Measurements from ENCODE around the gene MMP24. TPM values are rescaled to one million over a fixed set of nuclear protein-coding genes. Genes with fewer than 3 reads are reported as not detected.

Gene MMP24
- total and polyA plus RNA-seq, 2 experiments from 2014 or later: 2.0 to 27.3 TPM

DNA sequence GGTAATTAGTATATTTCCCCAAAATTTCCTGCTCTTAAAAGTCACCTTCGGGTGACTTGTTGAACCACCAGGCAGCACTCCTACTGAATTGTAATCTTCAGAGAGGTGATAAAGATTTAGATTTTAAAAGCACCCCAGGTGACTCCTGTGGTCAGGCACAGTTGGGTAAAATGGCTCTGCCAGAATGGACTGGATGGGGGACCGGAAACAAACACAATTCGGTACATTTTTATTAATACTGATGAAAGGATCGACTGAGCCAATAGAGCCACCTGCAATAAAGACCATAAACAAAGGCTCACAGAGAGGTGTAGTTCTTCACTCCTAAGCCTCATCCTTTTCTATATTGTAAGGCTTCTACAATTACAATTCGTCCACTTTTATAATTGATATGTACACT, 85.3 kb downstream of the MMP24 start:
- Histone ChIP-seq H2AFZ (no peak overlapping the region), H4K20me1 (replicated peaks; ENCODE audit: insufficient read depth) (no peaks in the 10 kb centered on the region), H3K27ac (ENCODE audit: low read depth) (peak overlapping the region; percentile 46; the same call in 1 of the 2 replicates), H3F3A (replicated peaks; ENCODE audit: low read depth) (peaks cover 9% of the 10 kb centered on the region; the same call in 1 of the 2 replicates), H3K4me2 (peak overlapping the region; percentile 53; the same call in 1 of the 2 replicates), H3K36me3 (ENCODE audit: insufficient read depth) (no peaks in the 10 kb centered on the region), H3K27me3 (ENCODE audit: insufficient read depth) (no peaks in the 10 kb centered on the region), H3K79me2 (replicated peaks; ENCODE audit: insufficient read depth) (no peaks in the 10 kb centered on the region), H3K4me1 (ENCODE audit: insufficient read depth) (peaks cover 24% of the 10 kb centered on the region), H3K9me2 (ENCODE audit: insufficient read depth) (no peaks in the 10 kb centered on the region), H3K4me3 (no peak overlapping the region)
- Mint-ChIP-seq H3K9me3 (no peaks in the 10 kb centered on the region; the same call in 2 of the 3 replicates), H3K27me3 (ENCODE audit: insufficient read depth, low read depth, poor library complexity) (peaks cover 3% of the 10 kb centered on the region), H3K36me3 (ENCODE audit: low read depth) (peaks cover 4% of the 10 kb centered on the region; the same call in 1 of the 3 replicates), H3K4me1 (peaks cover 38% of the 10 kb centered on the region), H3K27ac (peak overlapping the region; percentile 90), H3K4me3 (no peak overlapping the region)
- ATAC-seq (no peak), DNase-seq (ENCODE audit: low spot score) (no peak)
- TF ChIP-seq POLR2AphosphoS5 (IDR thresholded peaks at IDR 0.05; ENCODE audit: low read depth): no peak
- no peak for TF ChIP-seq ZNF331 (CRISPR knock-in tag; IDR thresholded peaks at IDR 0.05; ENCODE audit: low read depth)

- Histone ChIP-seq H3K36me3 (ENCODE audit: insufficient read depth) (no peaks in the 10 kb centered on the region), H3K27ac (ENCODE audit: low read depth) (peak overlapping the region; percentile 46; the same call in 1 of the 2 replicates), H3K4me1 (ENCODE audit: insufficient read depth) (peaks cover 24% of the 10 kb centered on the region), H3K4me2 (peak overlapping the region; percentile 53; the same call in 1 of the 2 replicates), H3K79me2 (replicated peaks; ENCODE audit: insufficient read depth) (no peaks in the 10 kb centered on the region), H3K27me3 (ENCODE audit: insufficient read depth) (no peaks in the 10 kb centered on the region), H3F3A (replicated peaks; ENCODE audit: low read depth) (peaks cover 5% of the 10 kb centered on the region; the same call in 1 of the 2 replicates), H3K9me2 (ENCODE audit: insufficient read depth) (no peaks in the 10 kb centered on the region), H2AFZ (no peak overlapping the region), H3K4me3 (no peak overlapping the region), H4K20me1 (replicated peaks; ENCODE audit: insufficient read depth) (no peaks in the 10 kb centered on the region)
- TF ChIP-seq ZNF114 (CRISPR knock-in tag; IDR thresholded peaks at IDR 0.05) (no peak), CTCF (conservative IDR thresholded peaks at IDR 0.05; ENCODE audit: low read depth in 2 of 2) (no peak)
- TF ChIP-seq, protein P1, sequence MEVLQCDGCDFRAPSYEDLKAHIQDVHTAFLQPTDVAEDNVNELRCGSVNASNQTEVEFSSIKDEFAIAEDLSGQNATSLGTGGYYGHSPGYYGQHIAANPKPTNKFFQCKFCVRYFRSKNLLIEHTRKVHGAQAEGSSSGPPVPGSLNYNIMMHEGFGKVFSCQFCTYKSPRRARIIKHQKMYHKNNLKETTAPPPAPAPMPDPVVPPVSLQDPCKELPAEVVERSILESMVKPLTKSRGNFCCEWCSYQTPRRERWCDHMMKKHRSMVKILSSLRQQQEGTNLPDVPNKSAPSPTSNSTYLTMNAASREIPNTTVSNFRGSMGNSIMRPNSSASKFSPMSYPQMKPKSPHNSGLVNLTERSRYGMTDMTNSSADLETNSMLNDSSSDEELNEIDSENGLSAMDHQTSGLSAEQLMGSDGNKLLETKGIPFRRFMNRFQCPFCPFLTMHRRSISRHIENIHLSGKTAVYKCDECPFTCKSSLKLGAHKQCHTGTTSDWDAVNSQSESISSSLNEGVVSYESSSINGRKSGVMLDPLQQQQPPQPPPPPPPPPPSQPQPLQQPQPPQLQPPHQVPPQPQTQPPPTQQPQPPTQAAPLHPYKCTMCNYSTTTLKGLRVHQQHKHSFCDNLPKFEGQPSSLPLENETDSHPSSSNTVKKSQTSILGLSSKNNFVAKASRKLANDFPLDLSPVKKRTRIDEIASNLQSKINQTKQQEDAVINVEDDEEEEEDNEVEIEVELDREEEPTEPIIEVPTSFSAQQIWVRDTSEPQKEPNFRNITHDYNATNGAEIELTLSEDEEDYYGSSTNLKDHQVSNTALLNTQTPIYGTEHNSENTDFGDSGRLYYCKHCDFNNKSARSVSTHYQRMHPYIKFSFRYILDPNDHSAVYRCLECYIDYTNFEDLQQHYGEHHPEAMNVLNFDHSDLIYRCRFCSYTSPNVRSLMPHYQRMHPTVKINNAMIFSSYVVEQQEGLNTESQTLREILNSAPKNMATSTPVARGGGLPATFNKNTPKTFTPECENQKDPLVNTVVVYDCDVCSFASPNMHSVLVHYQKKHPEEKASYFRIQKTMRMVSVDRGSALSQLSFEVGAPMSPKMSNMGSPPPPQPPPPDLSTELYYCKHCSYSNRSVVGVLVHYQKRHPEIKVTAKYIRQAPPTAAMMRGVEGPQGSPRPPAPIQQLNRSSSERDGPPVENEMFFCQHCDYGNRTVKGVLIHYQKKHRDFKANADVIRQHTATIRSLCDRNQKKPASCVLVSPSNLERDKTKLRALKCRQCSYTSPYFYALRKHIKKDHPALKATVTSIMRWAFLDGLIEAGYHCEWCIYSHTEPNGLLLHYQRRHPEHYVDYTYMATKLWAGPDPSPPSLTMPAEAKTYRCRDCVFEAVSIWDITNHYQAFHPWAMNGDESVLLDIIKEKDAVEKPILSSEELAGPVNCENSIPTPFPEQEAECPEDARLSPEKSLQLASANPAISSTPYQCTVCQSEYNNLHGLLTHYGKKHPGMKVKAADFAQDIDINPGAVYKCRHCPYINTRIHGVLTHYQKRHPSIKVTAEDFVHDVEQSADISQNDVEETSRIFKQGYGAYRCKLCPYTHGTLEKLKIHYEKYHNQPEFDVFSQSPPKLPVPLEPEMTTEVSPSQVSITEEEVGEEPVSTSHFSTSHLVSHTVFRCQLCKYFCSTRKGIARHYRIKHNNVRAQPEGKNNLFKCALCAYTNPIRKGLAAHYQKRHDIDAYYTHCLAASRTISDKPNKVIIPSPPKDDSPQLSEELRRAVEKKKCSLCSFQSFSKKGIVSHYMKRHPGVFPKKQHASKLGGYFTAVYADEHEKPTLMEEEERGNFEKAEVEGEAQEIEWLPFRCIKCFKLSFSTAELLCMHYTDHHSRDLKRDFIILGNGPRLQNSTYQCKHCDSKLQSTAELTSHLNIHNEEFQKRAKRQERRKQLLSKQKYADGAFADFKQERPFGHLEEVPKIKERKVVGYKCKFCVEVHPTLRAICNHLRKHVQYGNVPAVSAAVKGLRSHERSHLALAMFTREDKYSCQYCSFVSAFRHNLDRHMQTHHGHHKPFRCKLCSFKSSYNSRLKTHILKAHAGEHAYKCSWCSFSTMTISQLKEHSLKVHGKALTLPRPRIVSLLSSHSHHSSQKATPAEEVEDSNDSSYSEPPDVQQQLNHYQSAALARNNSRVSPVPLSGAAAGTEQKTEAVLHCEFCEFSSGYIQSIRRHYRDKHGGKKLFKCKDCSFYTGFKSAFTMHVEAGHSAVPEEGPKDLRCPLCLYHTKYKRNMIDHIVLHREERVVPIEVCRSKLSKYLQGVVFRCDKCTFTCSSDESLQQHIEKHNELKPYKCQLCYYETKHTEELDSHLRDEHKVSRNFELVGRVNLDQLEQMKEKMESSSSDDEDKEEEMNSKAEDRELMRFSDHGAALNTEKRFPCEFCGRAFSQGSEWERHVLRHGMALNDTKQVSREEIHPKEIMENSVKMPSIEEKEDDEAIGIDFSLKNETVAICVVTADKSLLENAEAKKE (CRISPR knock-in tag; IDR thresholded peaks at IDR 0.05): no peak
- Mint-ChIP-seq H3K36me3 (ENCODE audit: low read depth) (peaks cover 4% of the 10 kb centered on the region; the same call in 1 of the 3 replicates), H3K9me3 (no peaks in the 10 kb centered on the region; the same call in 2 of the 3 replicates), H3K27ac (peak overlapping the region; percentile 90), H3K4me3 (no peak overlapping the region), H3K27me3 (ENCODE audit: insufficient read depth, low read depth, poor library complexity) (peaks cover 3% of the 10 kb centered on the region), H3K4me1 (peaks cover 35% of the 10 kb centered on the region)
- DNase-seq (ENCODE audit: low spot score) (peak; percentile 35), ATAC-seq (peak; percentile 51)
Measured at GRCh38 chr20:35312318-35312717, 85.8 kb downstream of the MMP24 start.

Data from GM23338 (cell line).